HuH-7 (cell line): ENCODE measurements around the gene SDK2.

Source experiments
- DNase-seq: peaks from one replicate; pipeline ENCODE4 v3.0.0; 2011; ENCODE audit warnings: low spot score

Gene SDK2

GRCh38 chr17:73609758-73610157, 34.5 kb downstream of the SDK2 start:
- no peak for DNase-seq

- no peak for DNase-seq
These were observed 35.2 kb downstream of the SDK2 start for GRCh38 chr17:73609060-73609459.

GRCh38 chr17:73605444-73605843, 38.8 kb downstream of the SDK2 start:
- DNase-seq = no peak

- DNase-seq = no peak
These were observed 39.8 kb downstream of the SDK2 start for GRCh38 chr17:73604476-73604875.

- no peak for DNase-seq
These were observed 40.3 kb downstream of the SDK2 start for GRCh38 chr17:73603971-73604370.

- DNase-seq = no peak
These were observed 44.0 kb downstream of the SDK2 start for GRCh38 chr17:73600103-73600871.

GRCh38 chr17:73599599-73599998, 44.6 kb downstream of the SDK2 start:
- no peak for DNase-seq

- no peak for DNase-seq
These were observed 46.0 kb downstream of the SDK2 start for GRCh38 chr17:73598212-73598611.

- no peak for DNase-seq
These were observed 48.3 kb downstream of the SDK2 start for GRCh38 chr17:73595931-73596330.

GRCh38 chr17:73595479-73595878, 48.8 kb downstream of the SDK2 start:
- DNase-seq = peak; percentile 65

GRCh38 chr17:73595068-73595467, 49.2 kb downstream of the SDK2 start:
- DNase-seq = no peak

GRCh38 chr17:73594598-73594997, 49.6 kb downstream of the SDK2 start:
- no peak for DNase-seq

GRCh38 chr17:73594025-73594424, 50.2 kb downstream of the SDK2 start:
- DNase-seq = no peak

- no peak for DNase-seq
These were observed 50.8 kb downstream of the SDK2 start for GRCh38 chr17:73593249-73593965.

- DNase-seq = no peak
These were observed 51.7 kb downstream of the SDK2 start for GRCh38 chr17:73592501-73592961.

- DNase-seq = no peak
These were observed 52.2 kb downstream of the SDK2 start for GRCh38 chr17:73592079-73592415.

GRCh38 chr17:73591296-73592078, 52.8 kb downstream of the SDK2 start:
- no peak for DNase-seq

- DNase-seq = no peak
These were observed 54.8 kb downstream of the SDK2 start for GRCh38 chr17:73589363-73589980.

- DNase-seq = no peak
These were observed 55.4 kb downstream of the SDK2 start for GRCh38 chr17:73588891-73589290.

- DNase-seq = no peak
These were observed 55.9 kb downstream of the SDK2 start for GRCh38 chr17:73588301-73588846.

GRCh38 chr17:73586921-73587602, 57.2 kb downstream of the SDK2 start:
- peak; percentile 54 for DNase-seq
